ENCODE data around the gene C17orf113.

C17orf113 gene

DNA sequence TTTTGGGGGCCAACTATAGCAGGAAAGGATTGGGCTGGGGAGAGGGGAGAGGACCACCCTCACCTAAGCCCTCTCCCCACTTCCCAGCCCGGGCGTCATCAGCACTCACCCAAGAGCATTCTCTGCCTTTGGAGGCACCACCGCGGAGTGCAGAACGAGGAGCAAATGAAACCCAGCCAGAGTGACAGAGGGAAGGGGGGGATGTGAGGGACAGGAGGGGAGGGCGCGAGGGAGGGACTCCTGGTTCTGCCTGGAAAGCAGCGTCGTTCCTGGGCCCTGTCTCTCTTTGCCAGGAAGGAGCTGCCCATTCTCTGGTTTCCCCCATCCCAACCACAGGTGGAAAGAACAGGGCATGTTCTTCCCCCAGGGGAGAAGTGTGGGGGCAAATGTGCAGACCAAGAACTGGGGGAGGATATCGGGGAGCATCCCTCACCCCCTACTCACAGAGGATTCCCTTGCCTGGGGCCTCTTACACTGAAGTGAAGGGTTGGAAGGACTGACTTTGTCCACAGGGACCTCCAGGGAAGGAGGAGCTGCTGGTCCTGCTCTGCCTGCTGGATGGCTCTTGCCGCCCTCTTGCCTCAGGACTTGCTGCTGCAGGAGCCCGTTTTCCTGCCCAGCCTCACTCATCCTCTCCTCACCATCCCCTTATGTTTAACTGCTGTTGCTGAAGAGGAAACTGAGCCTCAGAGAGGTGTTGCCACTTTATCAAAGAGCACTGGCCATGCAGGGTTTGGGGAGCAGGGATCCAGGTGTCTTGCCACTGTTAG, 3.5 kb upstream of the C17orf113 start:
- Histone ChIP-seq H3K27ac (ENCODE audit: low read depth, low read length) (no peak overlapping the region), H3K9me2 (replicated peaks; ENCODE audit: control insufficient read depth, low read length) (no peaks in the 10 kb centered on the region), H3K27me3 (ENCODE audit: control insufficient read depth, low read length) (peaks cover 55% of the 10 kb centered on the region), H3K4me2 (ENCODE audit: low read length) (no peak overlapping the region), H3F3A (ENCODE audit: control insufficient read depth, insufficient read depth) (no peaks in the 10 kb centered on the region), H3K36me3 (ENCODE audit: control insufficient read depth, low read length) (no peaks in the 10 kb centered on the region), H4K20me1 (ENCODE audit: control insufficient read depth, insufficient read depth, low read depth, low read length) (no peaks in the 10 kb centered on the region), H3K9me3 (ENCODE audit: control insufficient read depth, insufficient read depth, low read length) (peaks cover 9% of the 10 kb centered on the region), H3K79me2 (ENCODE audit: control insufficient read depth, low read length) (no peaks in the 10 kb centered on the region), H3K4me1 (ENCODE audit: control insufficient read depth, low read length) (no peaks in the 10 kb centered on the region), H3K4me3 (ENCODE audit: low read length) (no peak overlapping the region)
- TF ChIP-seq, protein P1, sequence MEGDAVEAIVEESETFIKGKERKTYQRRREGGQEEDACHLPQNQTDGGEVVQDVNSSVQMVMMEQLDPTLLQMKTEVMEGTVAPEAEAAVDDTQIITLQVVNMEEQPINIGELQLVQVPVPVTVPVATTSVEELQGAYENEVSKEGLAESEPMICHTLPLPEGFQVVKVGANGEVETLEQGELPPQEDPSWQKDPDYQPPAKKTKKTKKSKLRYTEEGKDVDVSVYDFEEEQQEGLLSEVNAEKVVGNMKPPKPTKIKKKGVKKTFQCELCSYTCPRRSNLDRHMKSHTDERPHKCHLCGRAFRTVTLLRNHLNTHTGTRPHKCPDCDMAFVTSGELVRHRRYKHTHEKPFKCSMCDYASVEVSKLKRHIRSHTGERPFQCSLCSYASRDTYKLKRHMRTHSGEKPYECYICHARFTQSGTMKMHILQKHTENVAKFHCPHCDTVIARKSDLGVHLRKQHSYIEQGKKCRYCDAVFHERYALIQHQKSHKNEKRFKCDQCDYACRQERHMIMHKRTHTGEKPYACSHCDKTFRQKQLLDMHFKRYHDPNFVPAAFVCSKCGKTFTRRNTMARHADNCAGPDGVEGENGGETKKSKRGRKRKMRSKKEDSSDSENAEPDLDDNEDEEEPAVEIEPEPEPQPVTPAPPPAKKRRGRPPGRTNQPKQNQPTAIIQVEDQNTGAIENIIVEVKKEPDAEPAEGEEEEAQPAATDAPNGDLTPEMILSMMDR (IDR thresholded peaks at IDR 0.05; ENCODE audit: low read depth, low read length, poor library complexity, severe bottlenecking): no peak
- TF ChIP-seq EZH2phosphoT487 (IDR thresholded peaks at IDR 0.05; ENCODE audit: borderline replicate concordance, low read length): no peak

DNA sequence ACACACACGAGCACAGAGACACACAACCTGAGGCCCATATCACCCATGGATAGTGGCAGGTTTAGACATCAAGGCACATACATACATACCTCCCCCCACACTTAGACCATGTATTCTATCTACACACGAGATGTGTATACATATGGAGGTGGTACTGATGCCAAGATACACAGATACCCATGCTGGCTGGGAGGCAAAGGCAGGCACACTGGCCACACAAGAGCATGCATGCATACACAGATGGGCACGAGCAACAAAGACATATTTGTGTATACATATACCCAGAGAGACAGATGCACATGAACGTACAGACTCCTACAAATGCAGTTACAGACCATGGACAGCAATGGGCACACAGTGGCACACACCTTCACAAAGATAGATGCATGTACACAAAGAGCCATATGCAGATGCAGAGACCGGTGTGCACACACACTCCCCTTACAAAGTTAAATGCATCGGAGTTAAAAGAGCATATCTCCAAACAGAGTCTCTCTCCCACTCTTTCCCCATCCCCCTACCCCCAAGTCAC, 2.0 kb upstream of the C17orf113 start:
- Histone ChIP-seq H3K4me1 (ENCODE audit: control insufficient read depth, low read length) (no peaks in the 10 kb centered on the region), H3K4me2 (ENCODE audit: low read length) (no peak overlapping the region), H3K9me2 (replicated peaks; ENCODE audit: control insufficient read depth, low read length) (no peaks in the 10 kb centered on the region), H3K4me3 (ENCODE audit: low read length) (no peak overlapping the region), H3K27ac (ENCODE audit: low read depth, low read length) (no peak overlapping the region), H3K27me3 (ENCODE audit: control insufficient read depth, low read length) (peaks cover 65% of the 10 kb centered on the region), H3K79me2 (ENCODE audit: control insufficient read depth, low read length) (no peaks in the 10 kb centered on the region), H3K9me3 (ENCODE audit: control insufficient read depth, insufficient read depth, low read length) (peaks cover 9% of the 10 kb centered on the region), H4K20me1 (ENCODE audit: control insufficient read depth, insufficient read depth, low read depth, low read length) (no peaks in the 10 kb centered on the region), H3F3A (ENCODE audit: control insufficient read depth, insufficient read depth) (no peaks in the 10 kb centered on the region), H3K36me3 (ENCODE audit: control insufficient read depth, low read length) (no peaks in the 10 kb centered on the region)
- TF ChIP-seq, protein P1 (IDR thresholded peaks at IDR 0.05; ENCODE audit: low read depth, low read length, poor library complexity, severe bottlenecking): no peak
- no peak for TF ChIP-seq EZH2phosphoT487 (IDR thresholded peaks at IDR 0.05; ENCODE audit: borderline replicate concordance, low read length)

DNA sequence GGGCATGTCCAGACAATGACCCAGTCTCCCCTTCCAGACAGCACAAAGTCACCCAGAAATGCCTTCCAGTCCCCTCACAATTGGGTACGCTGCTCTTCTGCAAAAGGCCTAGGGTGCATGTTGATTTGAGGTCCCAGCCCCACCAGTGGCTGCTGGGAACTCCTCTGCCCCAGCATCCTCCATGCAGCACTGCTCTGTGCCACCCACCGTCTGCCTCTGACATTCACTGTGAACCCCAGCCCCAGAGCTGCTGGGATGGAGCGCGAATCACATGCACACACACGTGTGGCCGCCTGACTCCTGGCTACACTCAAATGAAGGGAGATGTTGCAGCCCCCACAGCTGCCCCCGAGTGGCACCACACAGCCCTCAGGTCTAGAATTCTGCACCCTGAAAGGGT, 1.2 kb upstream of the C17orf113 start:
- H3F3A ChIP-seq (ENCODE audit: control insufficient read depth, insufficient read depth): no peaks in the 10 kb centered on the region
- TF ChIP-seq, protein P1 (IDR thresholded peaks at IDR 0.05; ENCODE audit: low read depth, low read length, poor library complexity, severe bottlenecking): no peak
- no peak for TF ChIP-seq EZH2phosphoT487 (IDR thresholded peaks at IDR 0.05; ENCODE audit: borderline replicate concordance, low read length)
- H3K36me3 ChIP-seq (ENCODE audit: control insufficient read depth, low read length): no peaks in the 10 kb centered on the region
- H3K4me3 ChIP-seq (ENCODE audit: low read length): no peak overlapping the region
- H3K79me2 ChIP-seq (ENCODE audit: control insufficient read depth, low read length): no peaks in the 10 kb centered on the region
- H4K20me1 ChIP-seq (ENCODE audit: control insufficient read depth, insufficient read depth, low read depth, low read length): no peaks in the 10 kb centered on the region
- H3K27ac ChIP-seq (ENCODE audit: low read depth, low read length): no peak overlapping the region
- no peaks in the 10 kb centered on the region for H3K9me2 ChIP-seq (replicated peaks; ENCODE audit: control insufficient read depth, low read length)
- H3K27me3 ChIP-seq (ENCODE audit: control insufficient read depth, low read length): peaks cover 65% of the 10 kb centered on the region
- H3K4me2 ChIP-seq (ENCODE audit: low read length): no peak overlapping the region
- peaks cover 7% of the 10 kb centered on the region for H3K9me3 ChIP-seq (ENCODE audit: control insufficient read depth, insufficient read depth, low read length)
- no peaks in the 10 kb centered on the region for H3K4me1 ChIP-seq (ENCODE audit: control insufficient read depth, low read length)

Measured in DOHH2 (cell line).